ENCODE data around the gene MDFIC.

GRCh38 chr7:114889646-114890285 lies 32.1 kb upstream of the MDFIC start:
- TF ChIP-seq CTCF (IDR thresholded peaks at IDR 0.05) (no peak), POLR2A (IDR thresholded peaks at IDR 0.05) (no peak)
